Measurements from ENCODE around the gene FITM1.

The FITM1 gene

DNA sequence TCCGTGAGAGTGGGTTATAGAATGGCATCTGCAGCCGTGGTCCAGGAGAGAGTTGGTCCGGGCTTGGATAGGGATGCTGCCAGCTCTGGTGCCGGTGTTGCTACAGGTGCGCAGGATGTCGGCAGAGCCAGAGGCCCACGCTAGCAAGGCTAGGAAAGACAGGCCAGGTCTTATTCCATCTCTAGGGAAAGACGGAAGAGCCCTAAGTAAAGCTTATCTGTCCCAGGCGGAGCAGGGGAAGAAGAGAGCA is 5.0 kb downstream of the FITM1 start:
- intact Hi-C loops (cut with DNase I): no loop called here
- peak in 7 of 42 donors; percentile 17 to 47 (median 23) for DNase-seq

DNA sequence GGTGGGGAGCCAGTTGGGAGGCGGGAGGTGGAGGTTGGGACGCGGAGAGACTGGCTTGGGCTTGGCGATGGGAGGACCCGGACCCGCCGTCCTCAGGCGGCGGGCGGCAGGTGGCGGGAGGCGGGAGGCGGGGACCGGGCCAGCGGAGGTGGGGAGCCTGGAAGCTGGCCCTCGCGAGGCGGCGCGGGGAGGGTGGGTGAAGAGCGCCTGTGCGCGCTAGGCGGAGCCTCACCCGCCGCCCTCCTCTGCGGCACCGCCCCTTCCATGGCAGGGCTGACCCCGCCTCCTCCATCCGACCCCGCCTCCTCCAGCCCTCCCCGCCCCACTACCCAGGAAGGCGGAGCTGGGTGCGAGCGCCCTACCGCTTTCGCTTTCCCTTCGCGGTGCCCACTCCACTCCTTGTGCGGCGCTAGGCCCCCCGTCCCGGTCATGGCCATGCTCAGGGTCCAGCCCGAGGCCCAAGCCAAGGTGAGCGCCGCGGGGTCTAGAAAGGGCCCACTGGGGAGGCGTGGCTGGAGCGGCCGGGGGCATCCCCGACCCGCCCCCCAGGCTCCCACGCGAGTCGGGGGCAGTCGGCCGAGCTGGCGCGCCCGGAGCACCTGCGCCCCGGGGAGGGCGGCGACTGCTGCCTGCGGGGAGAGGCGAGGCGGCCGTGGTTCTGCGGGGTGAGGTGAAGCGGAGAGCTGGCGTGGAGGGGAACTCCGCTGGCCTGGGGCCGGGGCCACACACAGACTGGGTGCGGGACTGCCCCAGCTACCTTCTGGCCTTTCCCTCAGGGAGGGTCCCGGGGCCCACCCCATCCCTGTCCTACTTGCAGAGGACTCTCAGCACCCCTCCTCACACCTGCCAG is 5.6 kb downstream of the FITM1 start, which contains the start of gene PSME1:
TSS of gene PSME1 (plus strand) at position 361 of the 850 bp plus-strand sequence. CDS start at position 430, 69 bp downstream.
- peak; percentile 80 to 98 (median 95) for DNase-seq
- intact Hi-C loops (cut with DNase I): no loop called here

DNA sequence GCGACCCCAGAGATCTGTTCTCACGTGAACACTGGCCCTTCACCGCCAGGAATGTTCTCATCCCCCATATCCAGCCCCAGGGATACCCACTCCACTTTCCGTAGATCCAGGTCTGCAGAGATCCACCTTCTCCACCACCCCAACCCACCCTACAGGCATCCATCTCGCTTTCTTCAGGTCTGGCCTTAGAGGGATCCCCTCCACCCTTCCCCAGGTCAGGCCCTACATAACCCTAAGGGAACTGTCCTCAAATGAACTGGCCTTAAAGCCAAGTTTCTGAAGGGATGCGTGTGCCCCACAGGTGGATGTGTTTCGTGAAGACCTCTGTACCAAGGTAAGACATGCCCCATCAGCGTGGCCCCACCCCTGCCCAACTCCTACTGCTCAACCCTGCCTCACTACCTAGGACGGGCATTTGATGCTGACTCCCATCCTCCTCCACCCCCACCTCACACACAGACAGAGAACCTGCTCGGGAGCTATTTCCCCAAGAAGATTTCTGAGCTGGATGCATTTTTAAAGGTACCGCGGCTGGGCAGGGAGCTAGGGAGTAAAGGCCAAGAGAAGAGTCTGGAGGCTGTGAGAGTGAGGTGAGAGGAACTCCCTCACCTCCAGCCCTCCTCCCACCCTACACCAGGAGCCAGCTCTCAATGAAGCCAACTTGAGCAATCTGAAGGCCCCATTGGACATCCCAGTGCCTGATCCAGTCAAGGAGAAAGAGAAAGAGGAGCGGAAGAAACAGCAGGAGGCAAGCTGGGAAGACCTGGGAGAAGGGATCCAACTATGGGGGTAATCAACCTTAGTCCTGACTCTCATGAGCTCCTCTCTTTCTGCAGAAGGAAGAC is 6.4 kb downstream of the FITM1 start:
- peak in 2 of 42 donors; percentile 20 to 47 for DNase-seq
- intact Hi-C loops (cut with DNase I): no loop called here

DNA sequence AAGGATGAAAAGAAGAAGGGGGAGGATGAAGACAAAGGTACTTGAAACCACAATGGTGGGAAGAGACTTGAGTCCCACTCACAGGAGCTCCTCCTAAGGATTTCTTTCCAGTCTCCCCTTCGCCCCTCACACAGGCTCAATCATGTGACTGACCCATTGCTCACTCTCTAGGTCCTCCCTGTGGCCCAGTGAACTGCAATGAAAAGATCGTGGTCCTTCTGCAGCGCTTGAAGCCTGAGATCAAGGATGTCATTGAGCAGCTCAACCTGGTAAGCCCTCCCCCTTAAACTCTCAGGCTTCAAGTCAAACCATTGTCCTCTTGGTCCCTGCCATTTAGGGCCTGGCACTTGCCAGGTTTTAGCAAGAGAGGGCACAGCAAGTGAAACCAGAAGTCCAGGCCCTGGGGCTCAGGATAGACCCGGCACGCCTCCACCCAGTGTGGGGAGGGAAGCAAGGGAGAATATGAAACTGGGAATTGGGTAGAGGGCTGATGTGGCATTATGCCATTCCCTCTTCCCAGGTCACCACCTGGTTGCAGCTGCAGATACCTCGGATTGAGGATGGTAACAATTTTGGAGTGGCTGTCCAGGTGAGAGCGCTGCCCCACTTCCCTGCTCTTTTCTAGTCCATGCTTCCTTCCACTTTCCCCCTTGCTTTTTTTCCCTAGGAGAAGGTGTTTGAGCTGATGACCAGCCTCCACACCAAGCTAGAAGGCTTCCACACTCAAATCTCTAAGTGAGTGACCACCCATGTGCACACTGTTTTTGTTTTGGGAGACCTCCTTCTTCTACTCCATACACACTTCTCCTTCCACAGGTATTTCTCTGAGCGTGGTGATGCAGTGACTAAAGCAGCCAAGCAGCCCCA is 7.3 kb downstream of the FITM1 start:
- DNase-seq: no peak
- intact Hi-C loops (cut with DNase I): no loop called here

GRCh38 chr14:24138396-24139271 is 8.2 kb downstream of the FITM1 start:
- intact Hi-C loops (cut with DNase I): no loop called here
- no peak for DNase-seq

GRCh38 chr14:24139272-24139934 is 8.9 kb downstream of the FITM1 start:
- no peak for DNase-seq
- intact Hi-C loops (cut with DNase I): no loop called here

DNA sequence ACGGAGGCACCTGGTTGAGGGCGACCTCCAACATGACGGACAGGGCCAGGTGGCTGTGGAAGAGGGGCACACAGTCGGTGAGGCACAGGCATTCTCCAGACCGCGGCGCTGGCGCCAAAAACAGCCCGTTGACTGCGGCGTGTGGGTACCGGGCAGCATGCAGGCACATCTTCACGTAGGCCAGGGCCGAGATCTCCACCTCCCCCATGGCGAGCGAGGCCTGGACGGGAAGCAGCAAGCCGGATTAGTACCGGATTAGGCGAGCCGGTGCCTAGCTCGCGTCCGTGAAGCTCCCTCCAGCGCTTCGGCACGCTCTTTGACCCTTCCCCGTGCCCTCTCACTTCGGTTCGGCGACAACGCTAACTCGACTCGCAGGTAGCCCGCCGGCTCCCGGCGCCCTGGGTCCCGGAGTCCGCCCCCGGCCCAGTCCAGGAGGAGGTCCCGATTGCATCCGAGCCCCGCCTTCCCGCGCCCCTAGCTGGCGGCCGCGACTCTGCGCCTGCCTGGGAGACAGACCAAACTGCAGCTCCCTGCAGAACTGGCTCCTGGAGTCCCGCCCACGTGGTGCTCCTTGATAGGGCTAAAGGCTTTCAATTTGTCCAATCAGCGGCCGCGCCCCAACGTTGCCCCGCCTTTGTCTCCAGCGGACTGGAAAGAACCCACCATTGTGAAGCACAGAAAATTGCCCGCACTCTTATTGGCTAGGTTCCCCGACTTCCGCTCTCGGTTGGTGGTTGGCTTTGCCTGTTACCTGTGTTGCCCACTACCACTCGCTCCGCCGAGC is 10.8 kb downstream of the FITM1 start, which contains the start of gene EMC9:
TSS of gene EMC9 (minus strand) at position 495 of the 784 bp plus-strand sequence. CDS start at position 208, 287 bp downstream.
- DNase-seq: peak; percentile 99 to 100 (median 100)
- intact Hi-C loops (cut with DNase I): loop anchor here (2.0 kb wide), 1 partner anchor 26 kb away; the partner anchor contains the start of genes DCAF11 and NRL

DNA sequence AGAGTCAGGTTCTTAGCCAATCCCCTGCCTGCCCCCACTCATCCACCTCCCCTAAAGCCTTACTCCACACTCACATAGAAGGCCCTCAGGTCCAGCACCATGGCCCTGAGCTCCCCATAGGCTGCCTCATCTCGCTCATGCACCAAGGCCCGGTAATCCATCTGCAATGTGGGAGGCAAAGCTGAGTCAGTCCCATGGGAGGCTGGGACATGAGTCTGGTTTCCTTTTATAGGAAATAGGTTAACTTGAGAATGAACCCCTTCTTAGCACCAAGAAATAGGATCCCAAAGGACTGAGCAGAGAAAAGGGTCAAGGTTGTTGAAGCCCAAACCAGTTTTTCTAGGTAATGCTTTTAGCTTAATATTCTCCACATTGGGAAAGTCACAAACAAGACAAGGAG is 13.1 kb downstream of the FITM1 start:
- no peak for DNase-seq
- intact Hi-C loops (cut with DNase I): no loop called here

DNA sequence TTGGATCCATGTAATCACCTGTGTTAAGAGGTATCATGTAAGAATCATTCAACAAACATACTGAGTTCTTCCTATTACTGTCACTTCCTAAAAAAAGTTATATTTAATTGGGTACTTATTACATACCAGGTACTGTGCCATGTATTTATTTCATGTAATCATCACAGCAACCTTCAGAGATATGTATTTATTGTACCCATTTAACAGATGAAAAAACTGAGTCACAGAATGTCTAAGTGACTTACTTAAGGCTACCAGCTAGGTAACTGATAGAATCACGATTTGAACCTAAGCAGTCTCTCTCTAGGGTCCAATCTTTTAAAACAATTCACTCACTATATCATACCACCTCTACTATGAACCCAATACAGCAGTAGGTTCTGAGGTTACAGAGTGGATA is 14.0 kb downstream of the FITM1 start:
- DNase-seq: no peak
- intact Hi-C loops (cut with DNase I): no loop called here

- intact Hi-C loops (cut with DNase I): no loop called here
- DNase-seq: no peak
These were observed 14.8 kb downstream of the FITM1 start for GRCh38 chr14:24145219-24145618.

DNA sequence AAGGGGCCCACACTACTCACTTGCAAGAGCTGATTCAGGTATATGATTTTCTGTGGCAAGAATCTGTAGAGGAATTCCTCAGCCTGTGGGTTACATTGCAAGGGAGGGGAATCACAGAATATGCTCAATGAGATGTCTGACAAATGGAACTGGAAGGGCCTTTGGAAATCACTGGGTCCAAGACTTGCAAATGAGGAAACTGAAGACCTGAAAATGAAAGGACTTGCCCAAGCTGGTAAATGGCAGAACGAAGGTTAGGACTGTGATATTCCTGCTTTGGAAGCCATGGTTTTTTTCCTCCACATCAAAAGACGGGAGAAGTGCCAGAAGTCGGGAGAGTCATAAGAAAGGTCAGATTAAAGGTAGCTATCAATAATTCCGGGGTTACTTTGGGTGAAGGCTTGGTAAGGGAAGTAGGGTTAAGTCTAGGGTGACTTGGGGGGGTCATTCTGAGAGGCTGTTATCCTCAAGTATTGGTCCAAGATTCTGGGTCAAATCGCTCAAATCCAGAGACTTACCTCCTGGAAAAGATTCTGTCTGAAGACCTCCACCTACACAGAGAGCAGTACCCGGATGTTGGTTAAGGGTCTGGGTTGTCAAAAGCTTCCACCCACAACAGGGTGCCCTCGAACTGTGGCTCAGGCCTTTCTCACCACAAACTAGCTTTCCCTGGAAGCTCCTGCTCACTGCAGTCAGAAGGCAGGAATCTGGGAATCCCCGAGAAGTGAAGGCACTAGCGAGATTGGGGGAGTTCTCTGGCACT is 15.4 kb downstream of the FITM1 start:
- DNase-seq: no peak
- intact Hi-C loops (cut with DNase I): no loop called here

- intact Hi-C loops (cut with DNase I): no loop called here
These were observed 16.1 kb downstream of the FITM1 start, which contains the start of gene PSME2 for GRCh38 chr14:24146453-24146977. Gene PSME2, minus strand, starts transcription at chr14:24146610. Its CDS starts 29 bp downstream, at chr14:24146581.

DNA sequence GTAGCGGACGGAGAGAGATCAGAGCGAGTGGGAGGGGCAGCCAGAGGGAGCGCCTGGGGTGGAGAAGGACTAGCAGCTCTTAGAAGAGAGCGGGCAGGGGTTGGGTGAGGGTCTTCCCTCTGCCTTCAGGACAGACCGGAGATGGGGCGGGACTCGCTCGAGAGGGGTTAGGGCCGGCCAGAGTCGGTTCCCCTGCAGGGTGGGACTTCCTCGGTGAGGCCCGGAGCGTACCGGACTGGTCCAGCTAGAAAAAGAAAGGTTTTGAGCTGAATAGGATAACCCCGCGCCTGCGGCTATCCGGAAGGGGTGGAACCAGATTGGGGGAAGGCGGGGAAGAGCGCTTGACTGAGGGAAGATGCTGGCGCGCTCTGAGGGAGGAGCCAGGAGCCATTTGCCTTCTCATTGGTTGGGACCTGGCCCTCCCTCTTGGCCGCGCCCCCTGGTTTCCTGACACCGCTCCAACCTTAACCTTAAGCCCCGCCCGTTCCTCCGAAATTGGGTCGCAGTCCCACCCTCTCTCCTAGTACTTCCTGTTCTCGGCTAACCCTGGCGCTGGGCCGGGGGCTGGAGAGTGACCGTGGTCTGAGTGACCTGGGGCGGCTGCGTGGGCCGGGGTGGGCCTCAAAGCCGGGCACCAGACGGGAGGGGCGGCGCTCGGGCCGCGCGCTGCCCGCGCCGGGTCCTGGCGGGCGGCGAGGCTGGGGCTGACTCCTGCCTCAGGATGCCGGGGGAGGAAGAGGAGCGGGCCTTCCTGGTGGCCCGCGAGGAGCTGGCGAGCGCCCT is 16.7 kb downstream of the FITM1 start, which contains the start of gene RNF31:
TSS of gene RNF31 (plus strand) at position 521 of the 783 bp plus-strand sequence. CDS start at position 722, 201 bp downstream.
- DNase-seq: peak; percentile 93 to 99 (median 98)
- intact Hi-C loops (cut with DNase I): no loop called here

More at GRCh38 chr14:24146453-24146977, 16.1 kb downstream of the FITM1 start, which contains the start of gene PSME2:
- DNase-seq: peak; percentile 57 to 93 (median 82)

DNA sequence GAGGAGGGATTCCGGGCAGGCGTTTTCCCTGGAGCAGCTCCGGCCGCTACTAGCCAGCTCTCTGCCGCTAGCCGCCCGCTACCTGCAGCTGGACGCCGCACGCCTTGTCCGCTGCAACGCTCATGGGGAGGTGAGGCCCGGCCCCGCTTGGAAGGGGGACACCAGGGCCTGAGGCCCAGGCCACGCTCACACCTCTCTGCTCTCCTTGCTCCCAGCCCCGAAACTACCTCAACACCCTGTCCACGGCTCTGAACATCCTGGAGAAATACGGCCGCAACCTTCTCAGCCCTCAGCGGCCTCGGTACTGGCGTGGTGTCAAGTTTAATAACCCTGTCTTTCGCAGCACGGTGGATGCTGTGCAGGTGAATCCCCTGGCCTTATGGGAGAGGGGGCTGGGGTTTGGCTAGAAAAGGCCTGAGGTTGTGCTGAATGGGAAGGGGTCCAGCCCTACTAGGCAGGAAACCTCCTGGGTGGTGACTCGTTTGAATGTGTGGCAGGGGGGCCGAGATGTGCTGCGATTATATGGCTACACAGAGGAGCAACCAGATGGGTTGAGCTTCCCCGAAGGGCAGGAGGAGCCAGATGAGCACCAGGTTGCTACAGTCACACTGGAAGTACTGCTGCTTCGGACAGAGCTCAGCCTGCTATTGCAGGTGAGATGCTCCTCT is 17.4 kb downstream of the FITM1 start:
- intact Hi-C loops (cut with DNase I): no loop called here
- DNase-seq: peak in 1 of 42 donors; percentile 32

Data from head of caudate nucleus (tissue), 42 donors.